ENCODE measurements around the gene COX4I2. TPM values are rescaled to one million over a fixed set of nuclear protein-coding genes. Genes with fewer than 3 reads are reported as not detected.

Gene COX4I2
- total RNA-seq, 1 donor from 2014 or later: 61.4 TPM

GRCh38 chr20:31681128-31681727, 43.5 kb downstream of the COX4I2 start:
- H3K27ac ChIP-seq: peak overlapping the region; percentile 50 to 65
- no peak for TF ChIP-seq CTCF (IDR thresholded peaks at IDR 0.05)
- no peaks in the 10 kb centered on the region for H3K27me3 ChIP-seq
- no peaks in the 10 kb centered on the region for H3K9me3 ChIP-seq
- peaks cover 0 to 17% of the 10 kb centered on the region in 2 donors for H3K36me3 ChIP-seq
- H3K4me3 ChIP-seq: no peak overlapping the region
- H3K4me1 ChIP-seq: peaks cover 28 to 69% of the 10 kb centered on the region in 2 donors
- no peak for DNase-seq (ENCODE audit: low spot score in 2 of 2)
- intact Hi-C loops (cut with DNase I): no loop called here

GRCh38 chr20:31681769-31682168, 44.1 kb downstream of the COX4I2 start:
- Histone ChIP-seq H3K4me1 (peaks cover 23 to 67% of the 10 kb centered on the region in 2 donors), H3K27me3 (no peaks in the 10 kb centered on the region), H3K27ac (peak overlapping the region; percentile 50 to 65), H3K9me3 (no peaks in the 10 kb centered on the region), H3K36me3 (peaks cover 0 to 22% of the 10 kb centered on the region in 2 donors), H3K4me3 (no peak overlapping the region)
- intact Hi-C loops (cut with DNase I): no loop called here
- DNase-seq (ENCODE audit: low spot score in 2 of 2): no peak
- TF ChIP-seq CTCF (IDR thresholded peaks at IDR 0.05): no peak

GRCh38 chr20:31682352-31682751, 44.6 kb downstream of the COX4I2 start:
- intact Hi-C loops (cut with DNase I): no loop called here
- Histone ChIP-seq H3K4me3 (no peak overlapping the region), H3K27me3 (no peaks in the 10 kb centered on the region), H3K36me3 (peaks cover 0 to 28% of the 10 kb centered on the region in 2 donors), H3K9me3 (no peaks in the 10 kb centered on the region), H3K4me1 (peaks cover 18 to 61% of the 10 kb centered on the region in 2 donors), H3K27ac (peak overlapping the region; percentile 50 to 65)
- TF ChIP-seq CTCF (IDR thresholded peaks at IDR 0.05): no peak
- no peak for DNase-seq (ENCODE audit: low spot score in 2 of 2)

- intact Hi-C loops (cut with DNase I): no loop called here
- H3K4me1 ChIP-seq: peaks cover 14 to 56% of the 10 kb centered on the region in 2 donors
- H3K4me3 ChIP-seq: no peak overlapping the region
- DNase-seq (ENCODE audit: low spot score in 2 of 2): no peak
- no peaks in the 10 kb centered on the region for H3K27me3 ChIP-seq
- H3K36me3 ChIP-seq: peaks cover 4 to 34% of the 10 kb centered on the region in 2 donors
- no peaks in the 10 kb centered on the region for H3K9me3 ChIP-seq
- H3K27ac ChIP-seq: peak overlapping the region; percentile 50 to 65
- TF ChIP-seq CTCF (IDR thresholded peaks at IDR 0.05): no peak
Measured at GRCh38 chr20:31682927-31683326, 45.2 kb downstream of the COX4I2 start.

GRCh38 chr20:31684153-31685015, 46.7 kb downstream of the COX4I2 start:
- Histone ChIP-seq H3K4me1 (peaks cover 0 to 45% of the 10 kb centered on the region in 2 donors), H3K9me3 (no peaks in the 10 kb centered on the region), H3K4me3 (no peak overlapping the region), H3K36me3 (peaks cover 9 to 36% of the 10 kb centered on the region in 2 donors), H3K27me3 (no peaks in the 10 kb centered on the region), H3K27ac (peak overlapping the region; percentile 17 to 60)
- no peak for TF ChIP-seq CTCF (IDR thresholded peaks at IDR 0.05)
- intact Hi-C loops (cut with DNase I): no loop called here
- DNase-seq (ENCODE audit: low spot score in 2 of 2): no peak
